B cell (primary cell): ENCODE data around the gene ROM1. TPM values are rescaled to one million over a fixed set of nuclear protein-coding genes. Genes with fewer than 3 reads are reported as not detected.

Experiments used
- ATAC-seq: fragments of 200-7000 bp; cut with Tn5 transposase; one replicate; pipeline ENCODE4 v1.10.0; 2021; ENCODE audit warnings: low read depth, mild to moderate bottlenecking, moderate number of reproducible peaks, moderate library complexity
- CTCF ChIA-PET: fragments of 350-600 bp; sonication (Branson Sonifier 250); formaldehyde crosslinking; loops from one replicate; lab custom pipeline; 2021; ENCODE audit warnings: antibody characterized with exemption, inconsistent platforms; lab: Charles Lee
- POLR2A ChIA-PET: fragments of 350-600 bp; sonication (Branson Sonifier 250); formaldehyde crosslinking; loops from one replicate; lab custom pipeline; 2021; ENCODE audit warnings: antibody characterized with exemption; lab: Charles Lee
- DNase-seq: peaks from one replicate; pipeline ENCODE4 v3.0.0; 2013
- H2AFZ ChIP-seq: 2 replicates; pipeline ENCODE4 v1.6.1; 2012; ENCODE audit warnings: mild to moderate bottlenecking, low read depth, low read length; ENCODE audit not compliant: insufficient read depth, poor library complexity, severe bottlenecking
- H3K27ac ChIP-seq, 2 donors: 1 replicate in 1 of 2; 2 replicates in 1 of 2; pipeline ENCODE4 v1.5.1; 2012 to 2013; ENCODE audit warnings: low read length in 2 of 2, mild to moderate bottlenecking in 2 of 2, moderate library complexity in 1 of 2
- H3K27me3 ChIP-seq, 4 experiments: fragments of 200-600 bp in 1 of 4; sonication (generic) in 1 of 4; replicated peaks in 1 of 4; 1 replicate in 2 of 4; 2 replicates in 2 of 4; pipeline versions ENCODE4 v1.6.1 to v1.7.0; 2013 to 2016; ENCODE audit warnings: low read length in 3 of 4, mild to moderate bottlenecking in 2 of 4, mixed read lengths in 1 of 4, moderate library complexity in 1 of 4; ENCODE audit not compliant: insufficient read depth in 4 of 4, control insufficient read depth in 3 of 4; ENCODE audit errors: control extremely low read depth in 1 of 4
- H3K36me3 ChIP-seq, 2 experiments: replicated peaks in 1 of 2; 1 replicate in 1 of 2; 2 replicates in 1 of 2; pipeline versions ENCODE4 v1.6.1 to v1.7.1; 2013; ENCODE audit warnings: low read length in 1 of 2; ENCODE audit not compliant: insufficient read depth in 2 of 2, control insufficient read depth in 1 of 2; ENCODE audit errors: control extremely low read depth in 1 of 2, extremely low read depth in 1 of 2
- H3K4me1 ChIP-seq, 2 donors: fragments of 200-600 bp in 1 of 2; sonication (generic) in 1 of 2; 1 replicate in 1 of 2; 2 replicates in 1 of 2; pipeline versions ENCODE4 v1.5.1 to v1.6.1; 2013 to 2017; ENCODE audit warnings: low read length in 2 of 2; ENCODE audit not compliant: control insufficient read depth in 2 of 2, insufficient read depth in 2 of 2
- H3K4me2 ChIP-seq: replicated peaks from 2 replicates; pipeline ENCODE3; 2012; ENCODE audit warnings: mild to moderate bottlenecking, low read depth, low read length; ENCODE audit not compliant: poor library complexity, severe bottlenecking
- H3K4me3 ChIP-seq, 5 experiments: fragments of 200-600 bp in 1 of 5; sonication (generic) in 1 of 5; 1 replicate in 3 of 5; 2 replicates in 2 of 5; pipeline versions ENCODE4 v1.5.1 to v1.7.0; 2011 to 2016; ENCODE audit warnings: low read length in 4 of 5, mild to moderate bottlenecking in 4 of 5, low read depth in 2 of 5, control low read depth in 1 of 5, moderate library complexity in 1 of 5; ENCODE audit not compliant: insufficient read depth in 1 of 5; ENCODE audit errors: control extremely low read depth in 1 of 5, extremely low read depth in 1 of 5
- H3K79me2 ChIP-seq: fragments of 200-600 bp; sonication (generic); one replicate; pipeline ENCODE4 v1.6.0; 2016; ENCODE audit warnings: low read length; ENCODE audit not compliant: control insufficient read depth, insufficient read depth
- H3K9ac ChIP-seq: fragments of 200-600 bp; sonication (generic); 2 replicates; pipeline ENCODE4 v1.6.1; 2017; ENCODE audit warnings: mild to moderate bottlenecking, low read length, moderate library complexity
- H3K9me3 ChIP-seq, 3 donors: one replicate each; pipeline versions ENCODE4 v1.6.1 to v1.7.1; 2013; ENCODE audit warnings: low read length in 2 of 3; ENCODE audit not compliant: control insufficient read depth in 2 of 3, insufficient read depth in 1 of 3; ENCODE audit errors: control extremely low read depth in 1 of 3
- H4K20me1 ChIP-seq: 2 replicates; pipeline ENCODE4 v1.6.0; 2012; ENCODE audit warnings: mild to moderate bottlenecking, low read length; ENCODE audit not compliant: insufficient read depth, control insufficient read depth, poor library complexity, severe bottlenecking
- H3K27ac Mint-ChIP-seq: one replicate; pipeline ENCODE4 v1.8.0; 2021; ENCODE audit warnings: mixed read lengths
- H3K27me3 Mint-ChIP-seq: one replicate; pipeline ENCODE4 v1.8.0; 2021; ENCODE audit warnings: mixed read lengths
- H3K4me1 Mint-ChIP-seq: one replicate; pipeline ENCODE4 v1.8.0; 2021; ENCODE audit warnings: mixed read lengths
- H3K4me3 Mint-ChIP-seq: one replicate; pipeline ENCODE4 v1.8.0; 2021; ENCODE audit warnings: mixed read lengths
- H3K9me3 Mint-ChIP-seq: one replicate; pipeline ENCODE4 v1.8.0; 2022; ENCODE audit warnings: mixed read lengths; ENCODE audit not compliant: insufficient read depth
- CTCF ChIP-seq: fragments of 200-600 bp; IDR thresholded peaks from one replicate; pipeline ENCODE4 v1.8.0; 2022; ENCODE audit warnings: antibody characterized with exemption, mild to moderate bottlenecking
- EZH2 ChIP-seq: IDR thresholded peaks from 2 replicates; pipeline ENCODE4 v1.6.1; 2012; ENCODE audit warnings: borderline replicate concordance, low read depth, mild to moderate bottlenecking, moderate library complexity, low read length; ENCODE audit not compliant: insufficient read depth, poor library complexity, severe bottlenecking
- WGBS: methylation state at CpG from one replicate; pipeline ENCODE4 v1.1.5; 2013; ENCODE audit warnings: missing lambda C conversion rate; ENCODE audit not compliant: insufficient coverage; 5-methylcytosine and 5-hydroxymethylcytosine counted together
- intact Hi-C: fragments of 100-400 bp; cut with micrococcal nuclease; formaldehyde crosslinking; loops from one replicate; pipeline ENCODE4 v1.10.0; 2022
- polyA plus RNA-seq: library from polyadenylated mRNA; depleted of rRNA; stranded (reverse); fragments of >200 nt; gene quantifications from 2 replicates; pipeline ENCODE4 v1.2.3, GENCODE V29; 2012
- total RNA-seq, 2 donors: library from RNA; stranded (reverse); fragments of 120-200 nt in 1 of 2; gene quantifications; 1 replicate in 1 of 2; 2 replicates in 1 of 2; pipeline versions ENCODE4 v1.2.3 to v1.2.4, GENCODE V29; 2013 to 2022

ROM1 gene
- total and polyA plus RNA-seq, 2 donors (not counting 1 experiment from before 2014, with no cell fraction given), result 1.3 to 2.0 TPM

- Histone ChIP-seq H3K36me3 (peaks cover 0 to 32% of the 10 kb centered on the region in 2 experiments), H3K27me3 (no peaks in the 10 kb centered on the region), H3K4me1 (peaks cover 10 to 29% of the 10 kb centered on the region in 2 donors), H3K4me2 (peak overlapping the region; percentile 90), H4K20me1 (no peaks in the 10 kb centered on the region), H2AFZ (peak overlapping the region; percentile 90), H3K9me3 (no peaks in the 10 kb centered on the region), H3K9ac (peak overlapping the region; percentile 74), H3K4me3 (peak overlapping the region; percentile 70 to 84 (median 75)), H3K79me2 (peaks cover 67% of the 10 kb centered on the region), H3K27ac (peak overlapping the region; percentile 76 to 96)
- DNase-seq, result no peak
- ChIA-PET POLR2A (interaction anchor here (0.5 to 2.7 kb wide), 7 partner anchors 10 to 230 kb away, joined by 3 to 16 read pairs (median 8); partner anchors contain the start of genes MTA2, TUT1, UBXN1 and ZBTB3), CTCF (interaction anchor here (0.8 to 3.7 kb wide), 11 partner anchors 10 to 83 kb away, joined by 3 to 32 read pairs (median 4); partner anchors contain the start of genes B3GAT3, INTS5, MTA2 and TUT1)
- Mint-ChIP-seq H3K9me3 (no peaks in the 10 kb centered on the region), H3K27ac (peak overlapping the region; percentile 99), H3K27me3 (no peaks in the 10 kb centered on the region), H3K4me1 (peaks cover 28% of the 10 kb centered on the region), H3K4me3 (peak overlapping the region; percentile 97)
- TF ChIP-seq CTCF (no peak), EZH2 (no peak)
- ATAC-seq, result no peak
- intact Hi-C loops, result no loop called here
- WGBS, result 73% methylated on average over 16 of the region's 28 CpGs
Measured at GRCh38 chr11:62610814-62611704, 2.0 kb upstream of the ROM1 start.
